Astrocyte of the cerebellum (primary cell): ENCODE results near the gene AZIN2.

ENCODE experiments used
- DNase-seq: peaks from one replicate; pipeline ENCODE4 v3.0.0-alpha.2; 2011; ENCODE audit warnings: low read depth
- H3K4me3 ChIP-seq: 2 replicates; pipeline ENCODE4 v1.5.1; 2011; ENCODE audit warnings: mild to moderate bottlenecking, low read depth, low read length, moderate library complexity
- CTCF ChIP-seq: IDR thresholded peaks from 2 replicates; pipeline ENCODE4 v1.5.1; 2012; ENCODE audit warnings: low read length, low read depth, moderate library complexity, mild to moderate bottlenecking; ENCODE audit errors: missing control alignments
- in situ Hi-C: cut with HindIII; loops from 2 replicates; pipeline ENCODE4 v1.10.0; 2017; ENCODE audit warnings: low sequenced_read_pairs

The AZIN2 gene

GRCh38 chr1:33163621-33164519 is 82.9 kb downstream of the AZIN2 start:
- H3K4me3 ChIP-seq = no peak overlapping the region
- in situ Hi-C loops = no loop called here
- peak; percentile 62 for DNase-seq
- no peak for TF ChIP-seq CTCF

GRCh38 chr1:33165209-33165608 is 84.3 kb downstream of the AZIN2 start:
- no peak for DNase-seq
- in situ Hi-C loops = no loop called here
- H3K4me3 ChIP-seq = no peak overlapping the region
- TF ChIP-seq CTCF = no peak

- no peak for TF ChIP-seq CTCF
- in situ Hi-C loops = no loop called here
These were observed 84.9 kb downstream of the AZIN2 start for GRCh38 chr1:33165809-33166208.

GRCh38 chr1:33167650-33168447 is 86.9 kb downstream of the AZIN2 start:
- in situ Hi-C loops = no loop called here
- H3K4me3 ChIP-seq = no peak overlapping the region
- no peak for DNase-seq
- no peak for TF ChIP-seq CTCF

More at GRCh38 chr1:33165809-33166208, 84.9 kb downstream of the AZIN2 start:
- DNase-seq = no peak
- no peak overlapping the region for H3K4me3 ChIP-seq

GRCh38 chr1:33168556-33169289 is 87.8 kb downstream of the AZIN2 start:
- DNase-seq = no peak
- in situ Hi-C loops = no loop called here
- H3K4me3 ChIP-seq = no peak overlapping the region
- TF ChIP-seq CTCF = peak; percentile 26

- no peak for DNase-seq
- in situ Hi-C loops = no loop called here
- TF ChIP-seq CTCF = no peak
- H3K4me3 ChIP-seq = no peak overlapping the region
These were observed 88.5 kb downstream of the AZIN2 start for GRCh38 chr1:33169290-33170055.
